HepG2 (cell line): ENCODE results near the gene TMEM191B.
"Not testable (repeated sequence)": the region's sequence is repeated elsewhere in the genome, so short reads cannot be mapped to it uniquely, and the experiment has no call there.

Experiments
- ASH2L ChIP-seq: fragments of 300-600, 200-600 bp; sonication (generic); IDR thresholded peaks from 2 replicates; pipeline ENCODE4 v1.7.0; 2017; ENCODE audit warnings: low read depth, mild to moderate bottlenecking, moderate library complexity, mixed read lengths, low read length; ENCODE audit not compliant: insufficient read length
- HNF4G ChIP-seq, 2 experiments: sonication (generic) in 1 of 2; formaldehyde crosslinking in 1 of 2; IDR thresholded peaks; 2 replicates each; pipeline versions ENCODE4 v1.4.0 to v1.6.1; 2011 to 2020; ENCODE audit warnings: borderline replicate concordance in 2 of 2, low read depth in 2 of 2, mild to moderate bottlenecking in 2 of 2, low read length in 1 of 2, missing genetic modification reagents in 1 of 2, moderate library complexity in 1 of 2
- MBD4 ChIP-seq: IDR thresholded peaks from 2 replicates; pipeline ENCODE4 v1.6.1; 2012; ENCODE audit warnings: low read length, inconsistent platforms, borderline replicate concordance
- ZFP1 ChIP-seq: IDR thresholded peaks from 2 replicates; pipeline ENCODE4 v1.6.1; 2016
- ZNF557 ChIP-seq: sonication (generic); formaldehyde crosslinking; IDR thresholded peaks from 2 replicates; pipeline ENCODE4 v1.4.0; 2020; ENCODE audit warnings: missing genetic modification reagents
- TF ChIP-seq, protein P1 (sequence below): sonication (generic); formaldehyde crosslinking; IDR thresholded peaks from 2 replicates; pipeline ENCODE4 v1.5.0; 2020; ENCODE audit warnings: missing genetic modification reagents
- TF ChIP-seq, protein P2 (sequence below): sonication (generic); formaldehyde crosslinking; conservative IDR thresholded peaks from 2 replicates; pipeline ENCODE4 v1.5.0; 2020; ENCODE audit warnings: missing genetic modification reagents

DNA sequence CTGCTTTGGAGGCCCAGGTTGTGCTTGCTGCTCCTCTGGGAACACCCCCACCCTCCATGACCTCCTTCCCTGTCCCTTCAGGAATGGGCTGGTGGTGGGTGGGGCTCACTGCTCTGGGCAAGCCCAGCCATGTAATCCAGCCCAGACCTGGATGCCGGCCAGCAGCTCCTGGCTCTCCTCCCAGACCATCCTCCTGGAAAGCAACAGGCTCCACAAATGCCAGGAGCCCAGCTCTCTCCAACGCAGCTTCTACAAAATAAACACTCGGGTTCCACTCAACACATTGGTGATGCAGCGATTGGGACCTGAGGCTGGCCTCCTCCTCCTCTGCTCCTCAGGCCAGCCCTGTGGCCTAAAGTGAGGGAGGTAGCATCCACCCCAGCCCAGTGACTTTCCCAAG, 30.9 kb downstream of the TMEM191B start:
- not testable (repeated sequence) for TF ChIP-seq ASH2L; ZNF557 (CRISPR knock-in tag); HNF4G (IDR thresholded peaks at IDR 0.05; ENCODE audit: borderline replicate concordance, low read depth, low read length); HNF4G (CRISPR knock-in tag; IDR thresholded peaks at IDR 0.05; ENCODE audit: borderline replicate concordance, low read depth); ZFP1 (CRISPR knock-in tag); MBD4
- TF ChIP-seq, protein P1, sequence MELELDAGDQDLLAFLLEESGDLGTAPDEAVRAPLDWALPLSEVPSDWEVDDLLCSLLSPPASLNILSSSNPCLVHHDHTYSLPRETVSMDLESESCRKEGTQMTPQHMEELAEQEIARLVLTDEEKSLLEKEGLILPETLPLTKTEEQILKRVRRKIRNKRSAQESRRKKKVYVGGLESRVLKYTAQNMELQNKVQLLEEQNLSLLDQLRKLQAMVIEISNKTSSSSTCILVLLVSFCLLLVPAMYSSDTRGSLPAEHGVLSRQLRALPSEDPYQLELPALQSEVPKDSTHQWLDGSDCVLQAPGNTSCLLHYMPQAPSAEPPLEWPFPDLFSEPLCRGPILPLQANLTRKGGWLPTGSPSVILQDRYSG (CRISPR knock-in tag): not testable (repeated sequence)
- TF ChIP-seq, protein P2, sequence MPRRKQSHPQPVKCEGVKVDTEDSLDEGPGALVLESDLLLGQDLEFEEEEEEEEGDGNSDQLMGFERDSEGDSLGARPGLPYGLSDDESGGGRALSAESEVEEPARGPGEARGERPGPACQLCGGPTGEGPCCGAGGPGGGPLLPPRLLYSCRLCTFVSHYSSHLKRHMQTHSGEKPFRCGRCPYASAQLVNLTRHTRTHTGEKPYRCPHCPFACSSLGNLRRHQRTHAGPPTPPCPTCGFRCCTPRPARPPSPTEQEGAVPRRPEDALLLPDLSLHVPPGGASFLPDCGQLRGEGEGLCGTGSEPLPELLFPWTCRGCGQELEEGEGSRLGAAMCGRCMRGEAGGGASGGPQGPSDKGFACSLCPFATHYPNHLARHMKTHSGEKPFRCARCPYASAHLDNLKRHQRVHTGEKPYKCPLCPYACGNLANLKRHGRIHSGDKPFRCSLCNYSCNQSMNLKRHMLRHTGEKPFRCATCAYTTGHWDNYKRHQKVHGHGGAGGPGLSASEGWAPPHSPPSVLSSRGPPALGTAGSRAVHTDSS (CRISPR knock-in tag): not testable (repeated sequence)
